ENCODE results near the gene KLHL33. TPM values are rescaled to one million over a fixed set of nuclear protein-coding genes. Genes with fewer than 3 reads are reported as not detected.

KLHL33 gene
- polyA plus RNA-seq, 2 of the 4 experiments (the other 2 are of a cell fraction): not detected

GRCh38 chr14:20436363-20436755 lies 393 bp upstream of the KLHL33 start:
- no peak overlapping the region for H3K4me2 ChIP-seq
- H3K9me3 ChIP-seq: no peaks in the 10 kb centered on the region
- 64% methylated on average over 4 of the region's 4 CpGs for WGBS (ENCODE audit: missing lambda C conversion rate)
- TF ChIP-seq NFE2L2 (conservative IDR thresholded peaks at IDR 0.05; ENCODE audit: low read length): no peak
- no peak for TF ChIP-seq NPAS2 (CRISPR knock-in tag; IDR thresholded peaks at IDR 0.05; ENCODE audit: borderline replicate concordance)
- TF ChIP-seq ZFP36 (IDR thresholded peaks at IDR 0.05; ENCODE audit: borderline replicate concordance, partially characterized antibody): no peak
- TF ChIP-seq REST (IDR thresholded peaks at IDR 0.05): no peak
- TF ChIP-seq JUNB (IDR thresholded peaks at IDR 0.05): no peak
- no peak for TF ChIP-seq ZNF302 (CRISPR knock-in tag; IDR thresholded peaks at IDR 0.05)
- TF ChIP-seq PBX3 (IDR thresholded peaks at IDR 0.05): no peak
- no peak for TF ChIP-seq PHF8 (IDR thresholded peaks at IDR 0.05; ENCODE audit: borderline replicate concordance, low read depth)
- H3K4me3 ChIP-seq: no peak overlapping the region
- ChIA-PET CTCF (interaction anchor here (1.2 to 2.0 kb wide), 2 partner anchors 21 to 109 kb away, joined by 3 to 9 read pairs; no protein-coding TSS in a partner anchor), POLR2A (no interaction called here)
- H3K4me1 ChIP-seq: no peaks in the 10 kb centered on the region
- DNase-seq (ENCODE audit: low read depth in 1 of 2, low spot score in 1 of 2) (no peak), ATAC-seq (no peak), FAIRE-seq (no peak)
- H3K27ac ChIP-seq: no peak overlapping the region

DNA sequence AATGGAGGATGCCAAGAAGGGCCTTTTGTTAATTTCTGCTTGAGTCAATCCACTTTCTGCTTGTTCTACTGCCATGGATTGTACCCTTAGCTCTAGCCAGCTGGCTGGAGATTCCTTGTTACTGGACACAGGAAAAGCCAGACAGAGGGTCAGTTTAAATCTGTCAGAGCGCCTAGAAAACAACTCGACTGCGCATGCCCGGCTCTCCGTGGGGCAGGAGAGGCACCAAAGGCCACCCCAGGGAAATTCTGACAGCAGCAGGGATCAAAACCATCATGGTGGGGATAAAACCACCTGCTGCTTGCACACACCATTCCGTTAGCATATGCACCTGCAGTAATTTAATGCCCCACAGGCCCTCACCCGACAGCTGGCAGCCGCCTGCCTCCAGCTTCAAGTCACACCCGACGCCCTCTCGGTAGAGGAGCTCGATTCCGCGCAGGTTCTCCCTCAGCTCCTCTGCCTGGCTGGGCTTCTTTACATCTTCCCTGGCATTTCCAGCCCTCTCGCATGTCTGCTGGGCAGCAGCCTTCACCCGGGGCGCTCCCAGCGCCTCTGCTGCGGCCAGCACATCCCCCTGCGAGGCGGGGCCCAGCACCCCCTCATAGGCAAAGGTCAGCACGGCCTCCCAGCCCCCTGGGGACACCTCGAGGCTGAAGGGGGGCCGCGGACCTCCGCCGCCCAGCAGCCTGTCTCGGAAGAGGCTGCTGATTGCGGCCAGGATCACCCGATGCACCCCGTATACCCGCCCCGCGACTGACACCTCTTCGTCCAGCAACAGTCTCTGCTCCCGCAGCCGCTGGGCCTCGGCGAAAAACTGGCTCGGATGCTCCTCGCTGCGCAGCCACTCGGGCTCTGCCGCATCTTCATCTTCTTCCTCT lies 1.0 kb downstream of the KLHL33 start:
- TF ChIP-seq, protein P1, sequence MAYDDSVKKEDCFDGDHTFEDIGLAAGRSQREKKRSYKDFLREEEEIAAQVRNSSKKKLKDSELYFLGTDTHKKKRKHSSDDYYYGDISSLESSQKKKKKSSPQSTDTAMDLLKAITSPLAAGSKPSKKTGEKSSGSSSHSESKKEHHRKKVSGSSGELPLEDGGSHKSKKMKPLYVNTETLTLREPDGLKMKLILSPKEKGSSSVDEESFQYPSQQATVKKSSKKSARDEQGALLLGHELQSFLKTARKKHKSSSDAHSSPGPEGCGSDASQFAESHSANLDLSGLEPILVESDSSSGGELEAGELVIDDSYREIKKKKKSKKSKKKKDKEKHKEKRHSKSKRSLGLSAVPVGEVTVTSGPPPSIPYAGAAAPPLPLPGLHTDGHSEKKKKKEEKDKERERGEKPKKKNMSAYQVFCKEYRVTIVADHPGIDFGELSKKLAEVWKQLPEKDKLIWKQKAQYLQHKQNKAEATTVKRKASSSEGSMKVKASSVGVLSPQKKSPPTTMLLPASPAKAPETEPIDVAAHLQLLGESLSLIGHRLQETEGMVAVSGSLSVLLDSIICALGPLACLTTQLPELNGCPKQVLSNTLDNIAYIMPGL (CRISPR knock-in tag; IDR thresholded peaks at IDR 0.05; ENCODE audit: borderline replicate concordance): no peak
- no peak for TF ChIP-seq HEYL (CRISPR knock-in tag; IDR thresholded peaks at IDR 0.05)
- TF ChIP-seq FOSB (CRISPR knock-in tag; IDR thresholded peaks at IDR 0.05): no peak
- no peak for TF ChIP-seq CHD2 (IDR thresholded peaks at IDR 0.05; ENCODE audit: low read length, partially characterized antibody)
- TF ChIP-seq FOSL2 (IDR thresholded peaks at IDR 0.05): no peak
- no peak for TF ChIP-seq FOSL2 (CRISPR knock-in tag; IDR thresholded peaks at IDR 0.05)
- ChIA-PET CTCF (interaction anchor here (1.4 kb wide), 1 partner anchor 10 kb away, joined by 5 read pairs; no protein-coding TSS in a partner anchor), POLR2A (no interaction called here)

More for the DNA sequence above, 1.0 kb downstream of the KLHL33 start:
- WGBS (ENCODE audit: missing lambda C conversion rate): 81% methylated on average over 41 of the region's 44 CpGs
- no peaks in the 10 kb centered on the region for H3K4me1 ChIP-seq
- H3K4me2 ChIP-seq: no peak overlapping the region
- no peak overlapping the region for H3K27ac ChIP-seq
- no peaks in the 10 kb centered on the region for H3K9me3 ChIP-seq
- H3K4me3 ChIP-seq: no peak overlapping the region
- no peak for ATAC-seq
- no peak for DNase-seq (ENCODE audit: low read depth in 1 of 2, low spot score in 1 of 2)
- no peak for FAIRE-seq
